Germinal center (tissue), 1 donor: Measurements from ENCODE around the gene ZNF598.
"Not testable (repeated sequence)": the region's sequence is repeated elsewhere in the genome, so short reads cannot be mapped to it uniquely, and the experiment has no call there.

ENCODE experiments used
- DNase-seq: peaks from one replicate; pipeline ENCODE4 v3.0.0; 2012; ENCODE audit warnings: mixed read lengths, low spot score

Gene ZNF598

DNA sequence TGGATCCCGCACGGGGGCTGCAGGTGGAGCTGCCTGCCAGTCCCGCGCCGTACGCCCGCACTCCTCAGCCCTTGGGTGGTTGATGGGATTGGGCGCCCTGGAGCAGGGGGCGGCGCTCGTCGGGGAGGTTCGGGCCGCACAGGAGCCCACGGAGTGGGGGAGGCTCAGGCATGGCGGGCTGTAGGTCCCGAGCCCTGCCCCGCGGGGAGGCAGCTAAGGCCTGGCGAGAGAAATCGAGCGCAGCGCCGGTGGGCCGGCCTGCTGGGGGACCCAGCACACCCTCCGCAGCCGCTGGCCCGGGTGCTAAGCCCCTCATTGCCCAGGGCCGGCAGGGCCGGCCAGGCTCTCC lies 51.5 kb downstream of the ZNF598 start:
- DNase-seq = not testable (repeated sequence)

DNA sequence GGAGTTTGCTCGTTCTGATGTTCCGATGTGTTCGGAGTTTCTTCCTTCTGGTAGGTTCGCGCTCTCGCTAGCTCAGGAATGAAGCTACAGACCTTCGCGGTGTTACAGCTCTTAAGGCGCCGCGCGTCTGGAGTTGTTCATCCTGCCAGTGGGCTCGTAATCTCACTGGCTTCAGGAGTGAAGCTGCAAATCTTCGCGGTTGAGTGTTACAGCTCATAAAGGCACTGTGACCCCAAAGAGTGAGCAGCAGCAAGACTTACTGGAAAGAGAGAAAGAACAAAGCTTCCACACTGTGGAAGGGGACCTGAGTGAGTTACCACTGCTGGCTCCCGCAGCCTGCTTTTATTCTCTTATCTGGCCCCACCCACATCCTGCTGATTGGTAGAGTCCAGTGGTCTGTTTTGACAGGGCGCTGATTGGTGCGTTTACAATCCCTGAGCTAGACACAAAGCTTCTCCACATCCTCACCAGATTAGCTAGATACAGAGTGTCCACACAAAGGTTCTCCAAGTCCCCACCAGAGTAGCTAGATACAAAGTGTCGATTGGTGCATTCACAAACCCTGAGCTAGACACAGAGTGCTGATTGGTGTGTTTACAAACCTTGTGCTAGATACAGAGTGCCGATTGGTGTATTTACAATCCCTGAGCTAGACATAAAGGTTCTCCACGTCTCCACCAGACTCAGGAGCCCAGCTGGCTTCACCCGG lies 52.0 kb downstream of the ZNF598 start:
- not testable (repeated sequence) for DNase-seq

DNA sequence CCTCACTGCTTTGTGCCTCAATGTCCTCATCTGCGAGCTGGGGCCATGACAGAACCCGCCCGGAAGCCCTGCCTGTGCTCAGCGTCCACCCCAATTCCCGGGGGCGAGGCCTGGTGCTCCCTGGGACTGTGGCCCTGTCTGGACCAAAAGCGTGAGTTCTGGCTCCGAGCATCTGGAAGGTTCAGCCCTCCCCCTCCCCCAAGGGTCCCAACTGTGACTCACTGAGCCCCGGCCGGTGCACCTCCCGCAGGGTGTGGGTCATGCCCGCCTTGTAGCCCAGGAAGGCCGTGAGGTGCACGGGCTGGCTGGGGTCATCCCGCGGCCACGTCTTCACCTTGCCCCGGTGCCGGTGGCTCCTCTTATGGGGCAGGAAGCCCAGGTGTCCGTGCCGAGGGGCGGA lies 55.9 kb downstream of the ZNF598 start:
- no peak for DNase-seq

DNA sequence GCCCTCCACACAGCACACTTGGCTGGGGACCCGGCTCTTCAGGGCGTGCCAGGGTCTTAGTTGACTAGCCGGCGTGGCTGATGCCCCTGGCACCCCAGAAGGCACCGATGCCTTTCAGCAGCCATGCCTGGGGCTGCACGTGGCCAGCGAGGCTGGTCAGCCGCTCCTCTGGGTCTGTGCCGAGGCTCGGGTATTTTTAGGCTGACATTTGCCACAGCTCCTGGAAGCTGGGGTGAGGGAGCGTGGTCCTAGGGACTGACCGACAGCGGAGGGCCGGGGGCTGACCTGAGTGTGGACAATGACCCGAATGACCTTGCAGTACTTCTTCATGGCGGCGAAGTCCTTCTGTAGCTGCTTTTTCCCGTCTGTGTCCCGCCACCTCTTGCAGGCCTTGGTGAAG lies 59.1 kb downstream of the ZNF598 start:
- no peak for DNase-seq

DNA sequence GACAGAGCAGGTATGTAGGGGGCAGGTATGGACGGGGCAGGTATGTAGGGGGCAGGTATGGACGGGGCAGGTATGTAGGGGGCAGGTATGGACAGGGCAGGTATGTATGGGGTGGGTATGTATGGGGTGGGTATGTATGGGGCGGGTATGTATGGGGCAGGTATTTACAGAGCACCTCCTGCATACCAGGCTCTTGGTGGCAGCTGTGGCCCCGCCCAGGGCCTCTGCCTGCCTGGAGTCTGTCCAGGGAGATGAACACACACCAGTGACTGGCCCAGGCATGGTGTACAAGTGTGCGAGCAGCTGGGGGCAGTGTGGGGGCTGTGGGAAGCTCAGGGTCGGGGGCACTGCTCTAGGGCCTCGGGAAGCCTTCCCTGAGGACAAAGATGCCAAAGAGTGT lies 59.6 kb downstream of the ZNF598 start:
- no peak for DNase-seq

DNA sequence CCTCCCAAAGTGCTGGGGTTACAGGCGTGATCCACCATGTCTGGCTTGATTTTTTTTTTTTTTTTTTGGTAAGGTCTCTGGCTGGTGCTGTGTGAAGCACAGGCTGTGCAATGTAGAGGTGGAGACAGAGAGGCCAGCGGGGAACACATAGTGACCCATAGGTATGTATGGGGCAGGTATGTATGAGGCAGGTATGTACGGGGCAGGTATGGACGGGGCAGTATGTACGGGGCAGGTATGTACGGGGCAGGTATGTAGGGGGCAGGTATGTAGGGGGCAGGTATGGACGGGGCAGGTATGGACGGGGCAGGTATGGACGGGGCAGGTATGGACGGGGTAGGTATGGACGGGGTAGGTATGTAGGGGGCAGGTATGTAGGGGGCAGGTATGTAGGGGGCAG lies 60.1 kb downstream of the ZNF598 start:
- DNase-seq = no peak
